A673 (cell line): Measurements from ENCODE around the gene CARMIL3. TPM values are rescaled to one million over a fixed set of nuclear protein-coding genes. Genes with fewer than 3 reads are reported as not detected.

ENCODE experiments used
- BruUV-seq: library from RNA; stranded (reverse); fragments of 400-500 nt; replicated peaks from 2 replicates; lab custom pipeline; 2021; lab: Mats Ljungman, UMichigan
- CTCF ChIA-PET: fragments of 300-600 bp; sonication (Branson Sonifier 250); formaldehyde crosslinking; loops from one replicate; lab custom pipeline; 2022; ENCODE audit warnings: antibody characterized with exemption; lab: Charles Lee
- POLR2A ChIA-PET: fragments of 300-600 bp; sonication (Branson Sonifier 250); formaldehyde crosslinking; loops from one replicate; lab custom pipeline; 2022; ENCODE audit warnings: antibody characterized with exemption; ENCODE audit not compliant: low non-redundant PET; lab: Charles Lee
- DNase-seq: peaks from one replicate; pipeline ENCODE4 v3.0.0-alpha.2; 2015; ENCODE audit warnings: low spot score
- H3K27ac ChIP-seq: fragments of 200-600 bp; sonication (generic); 2 replicates; pipeline ENCODE4 v1.5.1; 2016; ENCODE audit warnings: mixed run types, low read depth, mild to moderate bottlenecking, mixed read lengths, antibody characterized with exemption, low read length; ENCODE audit not compliant: poor library complexity, severe bottlenecking
- H3K27me3 ChIP-seq: fragments of 200-600 bp; sonication (generic); replicated peaks from 2 replicates; pipeline ENCODE4 v1.6.1; 2017; ENCODE audit warnings: mixed run types, low read depth, mild to moderate bottlenecking, mixed read lengths, antibody characterized with exemption, low read length; ENCODE audit not compliant: insufficient read depth, poor library complexity
- H3K36me3 ChIP-seq: fragments of 200-600 bp; sonication (generic); 2 replicates; pipeline ENCODE4 v1.6.1; 2016; ENCODE audit warnings: mixed run types, mild to moderate bottlenecking, mixed read lengths, antibody characterized with exemption, low read length; ENCODE audit not compliant: insufficient read depth, poor library complexity, severe bottlenecking
- H3K4me1 ChIP-seq: fragments of 200-600 bp; sonication (generic); 2 replicates; pipeline ENCODE4 v1.6.1; 2017; ENCODE audit warnings: mixed run types, mild to moderate bottlenecking, mixed read lengths, antibody characterized with exemption, low read length; ENCODE audit not compliant: insufficient read depth, poor library complexity, severe bottlenecking
- H3K4me3 ChIP-seq: fragments of 200-600 bp; sonication (generic); 2 replicates; pipeline ENCODE4 v1.5.1; 2016; ENCODE audit warnings: low read depth, mixed run types, mild to moderate bottlenecking, mixed read lengths, low read length; ENCODE audit not compliant: poor library complexity, severe bottlenecking
- H3K9me3 ChIP-seq: fragments of 200-600 bp; sonication (generic); 2 replicates; pipeline ENCODE4 v1.6.1; 2016; ENCODE audit warnings: mixed run types, low read depth, mild to moderate bottlenecking, mixed read lengths, antibody characterized with exemption, low read length; ENCODE audit not compliant: poor library complexity, severe bottlenecking
- CTCF ChIP-seq: fragments of 300-800, 200-600 bp; sonication (generic); conservative IDR thresholded peaks from 2 replicates; pipeline ENCODE4 v1.5.1; 2017; ENCODE audit warnings: low read depth, mild to moderate bottlenecking, antibody characterized with exemption, low read length, moderate library complexity, mixed read lengths
- EZH2 ChIP-seq: fragments of 200-600 bp; sonication (generic); IDR thresholded peaks from 2 replicates; pipeline ENCODE4 v1.6.1; 2017; ENCODE audit warnings: borderline replicate concordance, low read depth, mild to moderate bottlenecking, mixed read lengths, antibody characterized with exemption, low read length; ENCODE audit not compliant: poor library complexity, severe bottlenecking
- intact Hi-C: fragments of 100-400 bp; cut with micrococcal nuclease; formaldehyde crosslinking; loops from one replicate; pipeline ENCODE4 v1.10.0; 2022; ENCODE audit not compliant: unreplicated experiment
- total RNA-seq: library from RNA; stranded (reverse); gene quantifications from 2 replicates; pipeline ENCODE4 v1.2.3, GENCODE V29; 2021

CARMIL3 gene
- total RNA-seq, 1 experiment from 2014 or later, result 0.49 TPM

DNA sequence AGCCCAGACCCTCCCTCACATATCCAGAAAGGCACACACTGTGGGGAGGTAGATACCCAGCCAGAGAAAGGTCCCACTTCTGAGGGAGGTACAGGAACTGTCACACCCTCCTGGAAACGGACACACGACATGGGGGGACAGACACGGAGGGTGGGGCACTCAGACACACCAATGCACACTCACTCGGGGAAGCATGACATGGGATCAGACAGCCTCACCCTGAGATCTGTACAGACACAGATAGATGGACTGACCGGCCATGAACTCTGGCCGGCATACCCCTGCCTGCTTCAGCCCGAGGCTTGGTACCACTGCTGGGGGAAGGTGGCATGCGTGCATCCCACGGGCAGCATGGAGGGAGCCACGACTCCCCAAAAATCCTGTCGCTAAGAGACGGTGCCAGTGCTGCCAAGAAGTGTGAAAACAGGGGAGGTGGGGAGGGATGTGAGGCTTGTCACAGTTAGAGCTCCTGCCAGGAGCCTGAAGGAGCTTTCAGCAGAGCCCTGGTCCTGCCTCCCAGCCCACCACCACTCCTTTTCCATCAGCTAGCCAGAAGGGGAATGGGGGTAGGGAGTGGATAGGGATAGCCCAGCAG, 20.1 kb downstream of the CARMIL3 start:
- H3K4me1 ChIP-seq, result no peaks in the 10 kb centered on the region
- peaks cover 18% of the 10 kb centered on the region for H3K27me3 ChIP-seq
- ChIA-PET CTCF (interaction anchor here (0.6 kb wide), 1 partner anchor 36 kb away, joined by 3 read pairs; no protein-coding TSS in a partner anchor), POLR2A (no interaction called here)
- no peak overlapping the region for H3K4me3 ChIP-seq
- H3K27ac ChIP-seq, result no peak overlapping the region
- intact Hi-C loops, result no loop called here
- no peak for DNase-seq
- no peaks in the 10 kb centered on the region for H3K9me3 ChIP-seq
- no peaks in the 10 kb centered on the region for H3K36me3 ChIP-seq
- no peak for TF ChIP-seq EZH2
- TF ChIP-seq CTCF, result no peak
- no TSS peak for BruUV-seq

DNA sequence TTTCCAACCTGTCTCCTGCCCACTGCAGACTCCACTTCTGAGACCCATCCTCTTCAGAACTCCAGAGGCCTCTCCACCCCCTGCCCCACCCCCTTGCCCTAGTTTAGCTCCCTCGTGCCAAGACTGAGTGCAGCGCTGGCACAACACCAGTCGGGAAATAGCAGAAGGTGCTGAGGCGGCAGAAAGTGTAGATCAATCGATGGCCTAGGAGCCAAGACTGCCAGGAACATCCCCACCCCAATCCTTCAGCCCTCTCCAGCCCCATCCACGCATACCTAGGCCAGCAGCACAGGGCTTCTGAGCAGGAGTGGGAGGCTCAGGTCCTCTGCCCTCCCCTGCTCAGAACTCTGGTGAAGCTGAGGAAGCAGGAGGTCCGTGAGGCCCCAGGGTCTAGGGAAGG, 20.6 kb downstream of the CARMIL3 start:
- no peak for TF ChIP-seq CTCF
- TF ChIP-seq EZH2, result no peak
- no peak for DNase-seq
- intact Hi-C loops, result no loop called here
- no peaks in the 10 kb centered on the region for H3K4me1 ChIP-seq
- H3K27ac ChIP-seq, result no peak overlapping the region
- no TSS peak for BruUV-seq
- H3K4me3 ChIP-seq, result no peak overlapping the region
- no peaks in the 10 kb centered on the region for H3K9me3 ChIP-seq
- ChIA-PET POLR2A (no interaction called here), CTCF (no interaction called here)
- no peaks in the 10 kb centered on the region for H3K36me3 ChIP-seq
- peaks cover 18% of the 10 kb centered on the region for H3K27me3 ChIP-seq

DNA sequence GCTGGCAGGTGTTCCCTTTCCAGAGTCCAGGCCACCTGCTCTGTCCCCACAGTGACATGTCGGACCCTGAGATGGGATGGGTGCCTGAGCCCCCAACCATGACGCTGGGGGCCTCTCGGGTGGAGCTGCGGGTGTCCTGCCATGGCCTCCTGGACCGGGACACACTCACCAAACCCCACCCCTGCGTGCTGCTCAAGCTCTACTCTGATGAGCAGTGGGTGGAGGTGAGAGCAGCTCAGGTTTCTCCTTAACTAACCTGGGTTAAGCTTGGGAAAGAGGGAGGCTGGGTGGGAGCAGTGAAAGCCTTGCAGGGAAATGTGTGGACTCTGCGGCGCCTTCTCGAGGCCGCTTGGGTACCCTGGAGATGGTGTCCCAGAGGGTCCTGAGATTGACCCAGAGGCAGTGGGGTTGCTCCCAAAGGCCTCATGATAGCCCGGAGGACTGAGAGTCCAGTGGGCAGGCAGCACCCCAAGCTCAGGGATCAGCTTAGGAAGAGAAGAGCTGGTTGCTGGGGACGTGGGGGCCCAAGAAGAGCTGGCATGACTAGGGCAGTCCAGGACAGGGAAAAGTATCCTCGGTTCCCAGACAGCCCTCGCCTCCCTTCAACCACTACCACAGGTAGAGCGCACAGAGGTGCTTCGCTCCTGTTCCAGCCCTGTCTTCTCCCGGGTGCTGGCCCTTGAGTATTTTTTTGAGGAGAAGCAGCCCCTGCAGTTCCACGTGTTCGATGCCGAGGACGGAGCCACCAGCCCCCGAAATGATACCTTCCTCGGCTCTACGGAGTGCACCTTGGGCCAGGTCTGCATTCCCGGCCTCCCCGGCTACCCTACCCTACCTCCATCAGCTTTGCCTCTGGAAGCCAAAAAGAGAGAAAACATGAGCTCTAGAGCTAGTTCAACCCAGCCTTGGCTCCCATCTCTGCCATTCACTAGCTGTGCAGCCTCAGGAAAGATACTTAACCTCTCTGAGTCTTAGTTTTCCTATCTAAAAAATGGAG, 21.4 kb downstream of the CARMIL3 start:
- no peak for DNase-seq
- POLR2A ChIA-PET, result no interaction called here
- Histone ChIP-seq H3K27me3 (peaks cover 18% of the 10 kb centered on the region), H3K4me3 (no peak overlapping the region), H3K27ac (no peak overlapping the region), H3K9me3 (no peaks in the 10 kb centered on the region), H3K36me3 (no peaks in the 10 kb centered on the region), H3K4me1 (no peaks in the 10 kb centered on the region)
- intact Hi-C loops, result no loop called here
- CTCF ChIA-PET, result no interaction called here
- TF ChIP-seq EZH2, result no peak
- TF ChIP-seq CTCF, result no peak
- no TSS peak for BruUV-seq
